Islet precursor cell (in vitro differentiated cells): Measurements from ENCODE around the gene SLC26A11.
A peak's percentile ranks its signal among the peaks of the same experiment; 100 is the strongest.

Source experiments
- DNase-seq: peaks from one replicate; pipeline ENCODE4 v3.0.0-alpha.2; 2018

SLC26A11 gene

DNA sequence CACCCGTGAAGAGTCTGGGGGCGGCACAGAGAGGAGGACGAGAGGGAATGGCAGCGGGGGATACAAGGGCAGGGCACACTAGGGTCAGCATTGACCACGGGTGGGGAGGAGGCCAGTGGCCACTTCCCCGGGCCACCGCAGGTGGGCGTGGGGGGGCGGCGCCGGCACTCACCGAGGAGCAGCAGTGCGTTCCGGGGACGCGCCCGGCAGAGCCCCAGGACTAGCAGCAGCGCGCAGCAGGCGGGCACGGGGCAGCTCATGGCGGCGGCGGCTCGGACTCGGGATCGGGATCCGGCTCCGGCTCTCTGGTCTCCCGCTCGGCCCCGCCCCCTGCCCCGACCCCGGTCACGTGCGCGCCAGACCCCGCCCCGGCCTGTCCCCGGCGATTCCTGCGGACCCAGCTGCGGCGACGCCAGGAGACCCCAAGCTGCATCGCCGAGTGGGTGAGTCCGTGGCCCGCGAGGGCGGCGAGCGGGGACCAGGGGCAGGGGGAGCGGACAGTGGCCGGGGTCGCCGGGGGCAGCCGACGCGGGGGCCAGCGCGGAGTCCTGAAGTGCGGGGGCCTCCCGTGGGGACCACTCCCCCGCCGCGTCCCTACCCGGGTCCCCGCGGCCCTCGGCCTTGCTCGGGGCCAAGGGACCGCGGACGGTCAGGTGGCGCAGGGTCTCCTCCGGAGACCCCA is at the start of gene SLC26A11, which contains the start of gene SGSH:
Gene SLC26A11, plus strand, starts transcription at position 374 of the 682 bp plus-strand sequence. CDS start 1,134 bp downstream, outside the sequence.
Gene SGSH, minus strand, starts transcription at position 280 of the 682 bp plus-strand sequence. Its CDS starts 20 bp downstream, at position 260.
- peak; percentile 94 for DNase-seq

DNA sequence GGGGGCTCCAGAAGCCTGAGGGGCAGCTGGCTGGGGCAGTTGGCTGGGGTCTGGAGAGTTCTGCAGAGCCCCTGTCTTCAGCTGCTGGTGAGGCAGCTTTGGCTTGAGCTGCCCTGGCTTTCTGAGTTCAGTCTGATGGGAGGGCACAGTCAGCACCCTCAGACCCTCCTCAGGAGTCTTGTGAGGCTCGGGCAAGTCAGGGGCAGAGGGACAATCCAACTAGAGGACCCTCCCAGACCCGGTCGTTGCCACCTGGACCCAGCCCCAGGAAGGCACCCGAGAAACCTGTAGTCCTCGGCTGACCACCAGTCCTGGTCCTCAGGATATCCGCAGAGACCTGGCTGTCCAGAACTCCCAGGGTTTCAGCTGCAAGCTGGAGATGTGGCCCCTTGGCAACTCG is 48.5 kb upstream of the SLC26A11 start:
- no peak for DNase-seq

DNA sequence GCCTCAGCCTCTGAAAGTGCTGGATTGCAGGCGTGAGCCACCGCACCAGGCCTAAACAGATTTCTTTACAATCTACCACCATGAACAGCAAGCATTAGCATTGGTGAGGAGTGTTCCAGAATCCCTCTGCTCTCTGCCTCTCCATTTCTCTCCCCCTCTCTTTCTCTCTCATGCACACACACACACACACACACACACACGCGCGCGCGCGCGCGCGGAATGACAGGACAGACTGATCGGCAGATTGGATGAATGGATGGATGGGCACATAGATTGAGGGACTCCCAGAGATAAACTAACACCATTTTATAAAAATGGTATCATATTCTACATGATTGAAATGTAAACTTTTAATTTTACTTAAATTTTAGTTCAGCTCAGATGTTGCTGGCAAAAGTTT is 47.1 kb upstream of the SLC26A11 start:
- DNase-seq: no peak

DNA sequence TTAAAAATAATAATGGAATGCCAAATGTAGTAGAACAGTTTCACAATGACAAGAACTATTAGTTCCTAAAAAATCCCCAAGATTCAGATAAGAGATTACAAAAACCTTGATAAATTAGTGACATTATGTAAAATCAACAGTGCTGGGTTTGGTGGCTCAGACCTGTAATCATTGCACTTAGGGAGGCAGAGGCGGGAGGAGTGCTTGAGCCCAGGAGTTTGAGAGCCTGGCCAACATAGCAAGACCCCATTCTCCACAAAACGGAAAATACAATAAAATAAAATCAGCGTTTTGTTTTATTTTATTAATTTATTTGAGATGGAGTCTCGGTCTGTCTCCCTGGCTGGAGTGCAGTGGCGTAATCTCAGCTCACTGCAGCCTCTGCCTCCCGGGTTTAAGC is 46.3 kb upstream of the SLC26A11 start:
- DNase-seq: no peak

DNA sequence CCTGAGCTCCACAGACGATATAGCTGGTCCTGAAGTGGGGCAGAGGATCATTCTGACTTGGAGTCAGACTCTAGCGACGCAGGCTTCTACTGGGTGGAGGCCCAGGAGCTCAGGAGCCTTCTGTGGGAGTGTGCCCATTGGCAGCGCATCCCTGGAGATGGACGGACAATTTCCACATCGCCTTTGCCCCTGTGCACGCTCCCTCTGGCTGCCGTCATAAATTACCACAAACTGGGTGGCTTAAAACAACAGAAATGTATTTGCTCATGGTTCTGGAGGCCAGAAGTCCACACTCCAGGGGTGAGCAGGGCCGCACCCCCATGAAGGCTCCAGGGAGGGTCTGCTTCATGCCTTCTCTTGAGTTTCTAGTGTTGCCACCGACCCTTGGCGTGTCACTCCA is 43.5 kb upstream of the SLC26A11 start:
- no peak for DNase-seq

DNA sequence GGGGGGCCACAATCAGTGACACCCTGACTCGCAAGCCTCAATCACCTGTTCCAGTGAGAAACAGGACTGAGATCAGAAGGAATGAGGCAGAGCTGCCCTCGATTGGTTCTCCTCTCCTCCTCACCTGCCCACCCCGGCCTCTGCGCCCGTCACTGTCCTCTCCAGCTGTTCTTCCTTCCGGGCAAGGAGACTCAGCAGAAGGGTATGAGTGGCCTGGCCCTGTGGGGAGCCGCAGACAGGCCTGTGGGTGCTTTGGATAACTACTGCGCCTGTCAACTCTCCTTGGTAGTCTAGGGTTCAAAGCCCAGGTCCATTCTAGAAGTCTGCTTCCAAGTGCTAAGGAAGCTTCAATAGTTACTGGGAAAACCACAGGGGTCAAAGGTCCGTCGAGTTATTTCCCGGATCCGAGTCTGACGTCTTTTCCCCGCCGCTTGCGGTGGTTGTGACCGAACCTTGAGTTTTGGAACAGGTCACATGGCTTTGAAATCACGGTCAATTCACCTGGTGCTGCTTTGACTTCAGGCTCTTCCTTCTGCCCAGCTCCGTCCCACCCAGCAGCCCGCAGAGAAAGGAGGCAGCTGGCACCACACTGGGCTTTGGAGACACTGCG is 42.1 kb upstream of the SLC26A11 start:
- DNase-seq: no peak

DNA sequence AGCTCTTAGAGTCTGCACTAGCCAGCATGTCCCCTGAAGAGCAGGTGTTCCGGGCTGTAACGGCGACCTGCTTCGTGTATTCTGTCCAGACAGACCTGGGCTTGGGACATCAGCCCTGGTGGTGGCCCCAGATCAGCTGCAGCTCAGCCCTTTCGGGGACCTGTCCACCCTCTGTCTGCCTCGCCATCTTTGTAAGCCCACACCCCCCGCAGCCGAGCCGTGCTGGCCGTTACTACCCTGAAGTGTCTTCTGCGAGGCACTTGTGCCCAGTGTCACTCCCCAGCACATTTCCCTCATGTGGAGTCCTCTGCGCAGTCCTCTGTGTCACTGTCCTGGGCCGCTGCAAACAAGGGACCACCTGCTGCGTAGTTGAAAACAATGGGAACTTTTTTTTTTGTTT is 40.0 kb upstream of the SLC26A11 start:
- DNase-seq: no peak

DNA sequence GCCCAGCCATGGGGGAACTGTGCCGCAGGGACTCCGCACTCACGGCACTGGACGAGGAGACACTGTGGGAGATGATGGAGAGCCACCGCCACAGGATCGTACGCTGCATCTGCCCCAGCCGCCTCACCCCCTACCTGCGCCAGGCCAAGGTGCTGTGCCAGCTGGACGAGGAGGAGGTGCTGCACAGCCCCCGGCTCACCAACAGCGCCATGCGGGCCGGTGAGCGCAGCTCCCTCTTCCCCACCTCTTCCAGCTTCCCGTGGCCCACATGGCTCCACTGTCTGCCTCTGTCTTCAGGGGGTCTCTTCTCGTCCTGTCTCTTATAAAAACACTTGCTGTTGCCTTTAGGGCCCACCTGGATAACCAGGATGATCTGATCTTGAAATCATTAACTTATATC is 38.8 kb upstream of the SLC26A11 start:
- no peak for DNase-seq

DNA sequence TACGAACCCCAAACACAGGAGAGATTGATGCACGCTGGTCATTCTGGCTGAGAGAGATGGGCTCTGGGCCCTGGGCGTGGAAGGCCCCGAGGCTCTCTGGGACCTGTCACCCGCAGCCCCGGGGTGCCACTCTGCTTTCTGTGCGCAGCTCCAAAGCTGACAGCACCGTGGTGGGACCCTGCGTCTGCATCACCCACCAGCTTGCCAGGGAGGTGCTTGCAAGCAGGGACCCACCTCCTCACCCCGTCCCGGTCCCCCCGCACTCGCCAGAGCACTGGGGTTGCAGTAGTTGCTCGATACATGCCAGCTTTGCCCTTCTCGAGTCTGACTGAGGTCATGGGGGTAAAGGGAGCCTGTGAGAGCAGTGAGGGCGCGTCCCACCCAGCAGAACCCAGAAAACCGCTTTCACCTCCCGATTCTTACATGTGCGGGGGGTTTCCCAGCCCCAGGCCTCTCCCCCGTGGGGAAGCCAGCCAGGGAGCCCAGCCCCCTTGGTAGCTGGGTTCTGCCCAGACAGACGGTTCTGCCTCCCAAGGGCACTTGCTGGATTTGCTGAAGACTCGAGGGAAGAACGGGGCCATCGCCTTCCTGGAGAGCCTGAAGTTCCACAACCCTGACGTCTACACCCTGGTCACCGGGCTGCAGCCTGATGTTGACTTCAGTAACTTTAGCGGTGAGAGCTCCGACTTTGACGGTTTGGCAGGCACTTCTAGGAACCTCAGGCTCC is 37.9 kb upstream of the SLC26A11 start:
- no peak for DNase-seq

DNA sequence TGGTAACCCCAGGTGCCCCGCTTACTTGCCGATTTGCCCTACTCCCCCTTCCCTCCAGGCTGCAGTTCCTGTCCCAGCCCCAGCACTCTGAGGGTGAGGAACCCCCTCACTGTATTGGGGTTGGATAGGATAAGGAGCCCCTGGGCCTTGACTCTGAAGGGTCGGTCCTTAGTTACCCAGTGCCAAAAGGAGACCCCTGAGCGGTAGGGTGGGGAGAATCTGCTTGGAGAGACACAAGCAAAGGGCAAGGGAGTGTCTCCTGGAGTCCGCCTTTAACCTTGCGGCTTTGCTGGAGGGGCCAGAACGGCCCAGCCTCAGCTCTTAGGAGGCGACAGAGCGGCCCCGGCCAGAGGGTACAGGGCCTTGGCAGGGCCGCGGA is 37.4 kb upstream of the SLC26A11 start:
- no peak for DNase-seq

DNA sequence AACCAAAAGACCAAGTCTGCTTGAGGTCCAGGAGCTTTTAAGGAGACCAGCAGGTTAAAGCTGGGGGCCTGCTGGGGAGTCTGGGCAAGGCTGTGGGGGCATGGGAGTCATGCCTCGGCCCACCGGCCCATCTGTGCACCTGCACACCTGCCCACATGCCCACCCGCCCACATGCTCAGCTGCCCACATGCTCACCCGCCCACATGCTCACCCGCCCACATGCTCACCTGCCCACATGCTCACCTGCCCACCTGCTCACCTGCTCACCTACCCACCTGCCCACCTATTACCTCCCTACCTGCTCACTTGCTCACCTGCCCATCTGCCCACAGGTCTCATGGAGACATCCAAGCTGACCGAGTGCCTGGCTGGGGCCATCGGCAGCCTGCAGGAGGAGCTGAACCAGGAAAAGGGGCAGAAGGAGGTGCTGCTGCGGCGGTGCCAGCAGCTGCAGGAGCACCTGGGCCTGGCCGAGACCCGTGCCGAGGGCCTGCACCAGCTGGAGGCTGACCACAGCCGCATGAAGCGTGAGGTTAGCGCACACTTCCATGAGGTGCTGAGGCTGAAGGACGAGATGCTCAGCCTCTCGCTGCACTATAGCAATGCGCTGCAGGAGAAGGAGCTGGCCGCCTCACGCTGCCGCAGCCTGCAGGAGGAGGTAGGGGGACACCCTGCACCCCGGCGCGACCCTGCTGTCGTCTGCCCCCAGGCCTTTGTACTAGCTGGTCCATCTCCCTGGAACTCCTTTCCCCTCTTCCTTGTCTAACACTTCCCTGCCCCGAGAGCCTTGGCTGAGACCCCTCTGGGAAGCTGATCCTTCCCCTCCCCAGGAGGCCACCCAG is 36.4 kb upstream of the SLC26A11 start:
- DNase-seq: no peak

DNA sequence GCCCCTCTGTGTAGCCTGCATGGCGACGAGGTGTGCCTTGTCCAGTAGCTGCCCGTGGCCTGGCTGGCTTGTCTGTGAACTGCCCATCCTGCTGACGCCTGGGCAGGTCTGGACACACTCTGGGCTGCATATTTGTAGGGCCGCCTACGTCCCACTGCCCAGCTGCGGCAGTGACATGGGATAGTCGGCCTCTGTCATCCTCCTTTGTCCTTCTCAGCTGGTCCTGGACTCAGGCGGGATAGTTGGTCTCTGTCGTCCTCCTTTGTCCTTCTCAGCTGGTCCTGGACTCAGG is 35.9 kb upstream of the SLC26A11 start:
- no peak for DNase-seq

DNA sequence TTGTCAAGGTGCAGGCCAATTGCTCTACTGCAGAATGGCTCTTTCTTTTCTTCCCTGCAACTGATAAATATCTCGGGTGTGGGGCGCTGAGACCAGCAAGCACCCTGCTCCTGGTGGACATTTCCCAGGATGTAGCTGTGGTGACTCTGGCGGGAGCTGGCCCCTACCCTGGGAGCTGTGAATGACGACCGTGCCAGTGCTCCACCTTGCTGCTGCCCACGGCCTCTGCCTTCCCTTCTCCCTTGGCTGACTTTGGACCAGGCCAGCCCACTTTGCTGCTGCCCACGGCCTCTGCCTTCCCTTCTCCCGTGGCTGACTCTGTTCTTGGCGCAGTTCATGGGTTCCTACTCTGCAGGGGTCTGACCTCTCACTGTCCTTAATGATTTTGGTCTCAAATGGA is 34.3 kb upstream of the SLC26A11 start:
- DNase-seq: no peak

DNA sequence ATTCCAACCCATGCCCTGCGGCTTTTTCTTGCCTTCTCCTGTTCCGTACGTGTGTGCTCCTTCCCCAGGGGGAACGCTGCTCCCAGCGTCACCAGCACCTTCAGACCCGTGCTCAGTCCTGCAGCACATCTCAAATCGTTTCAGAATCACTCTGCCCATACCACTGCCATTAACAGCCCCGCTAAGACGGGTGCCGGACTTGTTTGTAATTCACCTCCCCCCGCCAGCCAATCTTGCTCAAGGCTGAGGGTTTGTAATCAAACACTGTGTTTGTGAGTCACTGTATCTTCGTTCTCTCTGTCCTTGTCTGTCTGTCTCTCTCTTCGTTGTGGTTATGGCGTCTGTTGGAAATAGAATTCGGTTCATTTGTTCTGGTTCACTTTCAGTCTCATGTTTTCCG is 33.1 kb upstream of the SLC26A11 start:
- no peak for DNase-seq

DNA sequence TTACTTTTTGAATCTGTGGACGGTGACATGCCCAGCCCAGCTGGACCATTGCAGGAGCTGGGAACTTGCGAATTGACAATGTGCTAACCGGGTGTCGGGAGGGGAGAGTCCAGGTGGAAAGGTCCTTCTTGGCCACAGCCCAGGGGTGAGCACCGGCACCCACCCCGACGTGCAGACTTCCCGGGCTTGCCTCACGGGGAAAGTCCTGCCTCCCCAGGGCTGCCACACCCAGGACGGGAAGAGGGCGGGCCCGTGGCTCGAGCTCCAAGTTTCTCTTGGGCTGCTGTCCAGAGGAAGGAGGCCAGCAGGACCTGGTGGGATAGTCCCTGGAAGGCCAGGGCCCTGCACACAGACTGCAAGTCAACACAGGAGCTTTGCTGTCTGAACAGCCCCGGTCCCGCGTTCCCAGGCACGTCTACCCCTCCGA is 32.7 kb upstream of the SLC26A11 start:
- DNase-seq: no peak

DNA sequence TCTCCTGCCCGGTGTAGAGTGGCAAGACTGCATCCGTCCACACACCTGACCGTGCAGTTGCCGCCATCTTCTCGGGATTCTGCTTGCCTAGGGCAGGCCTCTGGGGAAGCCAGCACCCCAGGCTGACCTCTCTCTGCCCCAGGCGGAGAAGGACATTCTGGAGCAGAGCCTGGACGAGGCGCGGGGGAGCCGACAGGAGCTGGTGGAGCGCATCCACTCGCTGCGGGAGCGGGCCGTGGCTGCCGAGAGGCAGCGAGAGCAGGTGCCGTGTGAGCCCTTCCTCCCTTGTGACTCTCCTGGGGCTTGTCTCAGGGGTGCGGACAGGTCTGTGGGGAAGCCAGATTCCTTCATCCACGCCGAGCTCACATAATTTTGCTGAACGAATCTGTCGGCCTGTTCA is 30.6 kb upstream of the SLC26A11 start:
- no peak for DNase-seq

DNA sequence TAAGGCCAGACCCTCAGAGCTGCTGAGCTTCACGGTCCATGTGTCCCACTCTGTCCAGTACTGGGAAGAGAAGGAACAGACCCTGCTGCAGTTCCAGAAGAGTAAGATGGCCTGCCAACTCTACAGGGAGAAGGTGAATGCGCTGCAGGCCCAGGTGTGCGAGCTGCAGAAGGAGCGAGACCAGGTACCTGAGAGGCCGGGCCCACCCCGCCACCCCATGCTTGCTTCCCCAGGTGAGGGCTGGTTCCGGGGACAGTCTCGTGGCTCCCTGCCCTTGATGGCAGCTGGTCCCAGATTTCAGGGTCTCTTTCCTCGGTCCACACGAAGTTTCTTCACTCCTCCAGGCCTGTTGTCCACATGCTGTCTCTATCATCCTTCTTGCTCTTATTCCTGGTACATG is 29.5 kb upstream of the SLC26A11 start:
- DNase-seq: no peak

DNA sequence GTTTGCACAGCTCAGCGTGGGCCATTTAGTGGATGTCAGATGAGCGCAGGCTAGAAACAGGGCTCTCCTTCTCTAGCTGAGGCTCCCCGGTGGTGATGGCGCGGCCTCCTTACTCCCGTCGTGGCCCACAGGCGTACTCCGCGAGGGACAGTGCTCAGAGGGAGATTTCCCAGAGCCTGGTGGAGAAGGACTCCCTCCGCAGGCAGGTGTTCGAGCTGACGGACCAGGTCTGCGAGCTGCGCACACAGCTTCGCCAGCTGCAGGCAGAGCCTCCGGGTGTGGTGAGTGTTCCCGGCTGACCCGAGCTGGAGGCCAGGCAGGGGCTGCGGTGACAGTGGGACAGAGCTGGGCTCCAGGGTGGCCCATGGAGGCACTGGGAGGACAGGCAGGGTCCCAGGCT is 29.0 kb upstream of the SLC26A11 start:
- peak; percentile 69 for DNase-seq

DNA sequence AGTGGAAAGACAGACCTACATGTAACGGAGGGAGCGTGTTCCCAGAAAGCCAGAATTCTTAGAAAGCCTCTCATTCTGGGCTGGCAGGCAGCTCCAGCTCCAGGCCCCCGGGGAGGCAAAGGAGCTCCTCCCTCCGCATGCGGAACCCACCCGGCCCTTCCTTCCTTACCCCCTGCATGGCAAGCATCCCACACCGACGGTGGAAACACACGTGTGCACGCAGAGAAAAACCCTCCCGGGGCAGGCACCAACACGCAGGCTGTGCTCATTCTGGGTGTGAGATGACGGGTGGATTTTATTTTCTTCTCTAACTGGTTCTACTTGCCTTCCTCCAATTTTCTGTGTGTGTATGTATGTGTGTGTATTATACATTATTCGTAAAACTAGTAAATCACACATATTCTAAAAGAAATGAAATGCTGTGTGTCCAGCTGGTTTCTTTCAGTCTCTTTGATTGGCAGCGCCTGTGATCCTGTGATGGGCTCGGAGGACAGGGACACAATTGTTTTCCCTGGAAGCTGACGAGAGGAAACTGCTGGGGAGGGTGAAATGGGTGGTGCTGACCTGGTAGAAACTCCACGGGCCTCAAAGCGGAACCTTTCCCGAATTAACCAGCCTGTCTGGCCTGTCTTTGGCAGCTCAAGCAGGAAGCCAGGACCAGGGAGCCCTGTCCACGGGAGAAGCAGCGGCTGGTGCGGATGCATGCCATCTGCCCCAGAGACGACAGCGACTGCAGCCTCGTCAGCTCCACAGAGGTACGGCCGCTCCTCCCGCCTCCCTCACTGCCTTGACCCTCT is 28.2 kb upstream of the SLC26A11 start:
- DNase-seq: peak; percentile 71

DNA sequence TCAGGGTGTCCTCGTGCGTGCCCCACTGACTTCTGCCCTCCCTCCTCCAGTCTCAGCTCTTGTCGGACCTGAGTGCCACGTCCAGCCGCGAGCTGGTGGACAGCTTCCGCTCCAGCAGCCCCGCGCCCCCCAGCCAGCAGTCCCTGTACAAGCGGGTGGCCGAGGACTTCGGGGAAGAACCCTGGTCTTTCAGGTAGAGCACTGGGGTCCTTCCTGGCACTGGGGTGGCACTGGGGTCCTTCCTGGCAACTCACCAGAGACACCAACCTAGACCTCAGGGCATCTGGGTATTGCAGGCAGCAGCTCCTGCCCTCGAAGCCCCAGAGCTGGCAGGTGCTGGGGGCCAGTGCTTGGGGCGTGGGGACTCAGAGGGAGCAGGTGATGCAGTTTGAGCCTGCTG is 25.1 kb upstream of the SLC26A11 start:
- DNase-seq: no peak

DNA sequence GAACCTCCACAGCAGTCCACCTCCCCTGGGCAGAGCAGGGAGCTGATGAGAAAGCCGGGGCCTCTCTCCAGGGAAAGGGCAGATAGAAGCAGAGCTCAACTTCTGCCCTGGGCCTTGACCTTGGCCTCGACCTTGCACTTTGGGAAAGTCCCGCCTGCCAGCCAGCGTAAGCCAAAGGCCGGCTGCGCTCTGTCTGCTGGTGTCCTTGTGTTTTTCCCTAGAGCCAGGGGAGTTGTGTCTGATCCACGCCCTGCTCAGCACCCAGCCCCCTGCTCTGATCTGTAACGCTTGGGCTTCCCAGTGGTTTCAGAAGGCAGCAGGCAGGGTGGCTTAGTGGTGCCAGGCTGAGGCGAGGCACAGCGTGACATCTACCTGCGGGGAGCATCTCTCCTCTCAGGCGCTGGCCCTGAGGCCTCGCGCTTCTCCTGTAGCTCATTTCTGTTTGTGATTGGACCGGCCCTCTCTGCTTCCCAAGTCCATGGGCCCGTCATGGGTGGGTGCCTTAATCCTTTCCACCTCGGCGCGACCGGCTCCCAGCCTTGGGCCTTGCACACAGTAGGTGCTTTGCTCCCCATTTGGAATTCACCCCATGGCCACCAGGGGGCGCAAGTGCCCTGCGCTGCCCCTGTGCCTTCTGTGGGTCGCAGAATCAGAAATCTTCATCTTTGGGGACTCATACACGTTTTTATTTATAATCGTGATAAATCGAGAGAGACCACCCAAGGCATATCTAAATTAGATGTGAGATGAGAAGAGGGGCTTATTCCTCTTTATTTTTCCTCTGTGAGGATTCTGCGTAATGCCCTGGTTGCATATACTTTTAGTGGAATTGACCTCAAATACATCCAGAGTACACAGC is 24.3 kb upstream of the SLC26A11 start:
- DNase-seq: no peak

DNA sequence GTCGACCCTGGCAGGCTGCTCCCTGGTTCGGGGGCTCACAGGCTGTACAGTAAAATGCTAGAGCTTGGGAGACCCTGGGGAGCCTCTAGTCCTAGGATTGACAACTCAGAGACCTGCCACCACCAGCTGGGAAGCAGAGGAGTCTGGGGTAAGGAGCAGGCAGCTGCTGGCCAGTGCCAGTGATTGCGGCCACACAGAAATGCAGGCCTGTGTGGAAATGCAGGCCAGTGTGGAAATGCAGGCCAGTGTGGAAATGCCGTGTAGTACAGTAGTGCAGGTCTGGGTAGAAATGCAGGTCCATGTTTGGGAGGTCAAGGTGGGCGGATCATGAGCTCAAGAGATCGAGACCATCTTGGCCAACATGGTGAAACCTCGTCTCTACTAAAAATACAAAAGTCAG is 23.6 kb upstream of the SLC26A11 start:
- DNase-seq: no peak
